ENCODE measurements around the gene ANKRD11. TPM values are rescaled to one million over a fixed set of nuclear protein-coding genes. Genes with fewer than 3 reads are reported as not detected.

The ANKRD11 gene
- total and polyA plus RNA-seq, 2 donors (not counting 3 experiments of a cell fraction or from before 2014, with no cell fraction given) = 55.8 to 191 TPM

DNA sequence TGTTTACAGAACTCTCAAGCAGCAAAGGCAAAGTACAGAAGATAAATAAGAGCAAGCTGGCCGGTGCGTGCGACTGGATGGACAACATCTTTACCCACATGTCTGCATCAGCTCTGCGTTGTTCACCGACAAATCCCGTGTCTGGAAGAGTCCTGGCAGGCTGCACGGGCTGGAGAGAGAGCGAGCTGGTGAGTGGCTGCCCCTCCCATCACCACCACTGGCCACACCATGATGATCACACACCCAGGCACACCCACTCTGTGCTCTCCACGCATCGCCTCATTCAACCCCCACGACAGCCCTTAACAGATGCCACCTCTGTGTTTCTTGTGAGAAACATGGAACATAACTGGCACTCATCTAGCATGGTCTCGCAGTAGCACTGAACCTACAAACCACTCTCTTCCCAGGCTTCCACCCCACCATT, 59.2 kb downstream of the ANKRD11 start:
- Histone ChIP-seq H3K79me2 (ENCODE audit: control insufficient read depth, insufficient read depth, low read length) (peaks cover 86% of the 10 kb centered on the region), H3K36me3 (ENCODE audit: control insufficient read depth in 2 of 2, extremely low read depth in 1 of 2, insufficient read depth in 2 of 2, low read length in 2 of 2) (peaks cover 0 to 3% of the 10 kb centered on the region in 2 experiments), H3K27me3 (ENCODE audit: control insufficient read depth in 2 of 2, insufficient read depth in 2 of 2, low read length in 2 of 2) (no peaks in the 10 kb centered on the region), H3K4me1 (ENCODE audit: control insufficient read depth, extremely low read depth, insufficient read depth, low read length) (peaks cover 13% of the 10 kb centered on the region), H3K27ac (ENCODE audit: insufficient read depth, low read depth, low read length) (no peak overlapping the region), H3K9me3 (replicated peaks; ENCODE audit: control insufficient read depth, insufficient read depth, low read length) (no peaks in the 10 kb centered on the region), H2AFZ (ENCODE audit: low read depth, low read length) (no peak overlapping the region), H3K4me2 (ENCODE audit: insufficient read depth, low read length) (no peak overlapping the region), H4K20me1 (replicated peaks; ENCODE audit: control insufficient read depth, extremely low read depth, insufficient read depth, low read length) (peaks cover 7% of the 10 kb centered on the region), H3K4me3 (replicated peaks in 1 of 3; ENCODE audit: insufficient read depth in 1 of 3, low read depth in 1 of 3, low read length in 3 of 3) (no peak overlapping the region), H3K9me1 (replicated peaks; ENCODE audit: control insufficient read depth, extremely low read depth, insufficient read depth, low read length) (no peaks in the 10 kb centered on the region), H3K9ac (replicated peaks; ENCODE audit: extremely low read depth, insufficient read depth, low read length) (no peak overlapping the region)
- no TSS peak for BruUV-seq (replicated peaks)
- intact Hi-C loops (cut with micrococcal nuclease) = no loop called here
- CTCF ChIA-PET = interaction anchor here (0.5 kb wide), 1 partner anchor 36 kb away, joined by 3 read pairs; no protein-coding TSS in a partner anchor
- FAIRE-seq (no peak), DNase-seq (ENCODE audit: low read depth, low spot score) (no peak)
- POLR2A ChIA-PET = no interaction called here
- dilution Hi-C loops (cut with MboI; ENCODE audit: extremely low pct_ligation_motif_present, low sequenced_read_pairs) = no loop called here
- TF ChIP-seq POLR2AphosphoS5 (IDR thresholded peaks at IDR 0.05; ENCODE audit: insufficient read depth, low read depth, low read length) (no peak), POLR2A (IDR thresholded peaks at IDR 0.05; ENCODE audit: low read depth, low read length) (no peak), GATA2 (IDR thresholded peaks at IDR 0.05; ENCODE audit: insufficient read depth, insufficient read length, low read depth, low read length) (no peak), MYC (IDR thresholded peaks at IDR 0.05; ENCODE audit: low read depth, low read length) (no peak), JUN (IDR thresholded peaks at IDR 0.05; ENCODE audit: borderline replicate concordance, insufficient read depth, insufficient read length, low read depth) (no peak), FOS (IDR thresholded peaks at IDR 0.05; ENCODE audit: borderline replicate concordance, insufficient read depth, low read length) (no peak), EZH2 (IDR thresholded peaks at IDR 0.05; ENCODE audit: borderline replicate concordance, low read depth, low read length, severe bottlenecking) (no peak)
- TF ChIP-seq, protein P1, sequence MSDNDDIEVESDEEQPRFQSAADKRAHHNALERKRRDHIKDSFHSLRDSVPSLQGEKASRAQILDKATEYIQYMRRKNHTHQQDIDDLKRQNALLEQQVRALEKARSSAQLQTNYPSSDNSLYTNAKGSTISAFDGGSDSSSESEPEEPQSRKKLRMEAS (IDR thresholded peaks at IDR 0.05; ENCODE audit: insufficient read depth, insufficient read length) = no peak
- TF ChIP-seq, protein P2, sequence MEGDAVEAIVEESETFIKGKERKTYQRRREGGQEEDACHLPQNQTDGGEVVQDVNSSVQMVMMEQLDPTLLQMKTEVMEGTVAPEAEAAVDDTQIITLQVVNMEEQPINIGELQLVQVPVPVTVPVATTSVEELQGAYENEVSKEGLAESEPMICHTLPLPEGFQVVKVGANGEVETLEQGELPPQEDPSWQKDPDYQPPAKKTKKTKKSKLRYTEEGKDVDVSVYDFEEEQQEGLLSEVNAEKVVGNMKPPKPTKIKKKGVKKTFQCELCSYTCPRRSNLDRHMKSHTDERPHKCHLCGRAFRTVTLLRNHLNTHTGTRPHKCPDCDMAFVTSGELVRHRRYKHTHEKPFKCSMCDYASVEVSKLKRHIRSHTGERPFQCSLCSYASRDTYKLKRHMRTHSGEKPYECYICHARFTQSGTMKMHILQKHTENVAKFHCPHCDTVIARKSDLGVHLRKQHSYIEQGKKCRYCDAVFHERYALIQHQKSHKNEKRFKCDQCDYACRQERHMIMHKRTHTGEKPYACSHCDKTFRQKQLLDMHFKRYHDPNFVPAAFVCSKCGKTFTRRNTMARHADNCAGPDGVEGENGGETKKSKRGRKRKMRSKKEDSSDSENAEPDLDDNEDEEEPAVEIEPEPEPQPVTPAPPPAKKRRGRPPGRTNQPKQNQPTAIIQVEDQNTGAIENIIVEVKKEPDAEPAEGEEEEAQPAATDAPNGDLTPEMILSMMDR (IDR thresholded peaks at IDR 0.05; ENCODE audit: extremely low read depth in 1 of 2, insufficient read depth in 1 of 2, low read depth in 1 of 2, low read length in 2 of 2) = no peak
